ENCODE results near the gene MGLL. TPM values are rescaled to one million over a fixed set of nuclear protein-coding genes. Genes with fewer than 3 reads are reported as not detected.

Gene MGLL
- total RNA-seq, 1 donor from 2014 or later = 27.3 TPM

- H3K4me2 ChIP-seq (ENCODE audit: low read length) = no peak overlapping the region
Observed at GRCh38 chr3:127744253-127744815, 78.0 kb downstream of the MGLL start.

DNA sequence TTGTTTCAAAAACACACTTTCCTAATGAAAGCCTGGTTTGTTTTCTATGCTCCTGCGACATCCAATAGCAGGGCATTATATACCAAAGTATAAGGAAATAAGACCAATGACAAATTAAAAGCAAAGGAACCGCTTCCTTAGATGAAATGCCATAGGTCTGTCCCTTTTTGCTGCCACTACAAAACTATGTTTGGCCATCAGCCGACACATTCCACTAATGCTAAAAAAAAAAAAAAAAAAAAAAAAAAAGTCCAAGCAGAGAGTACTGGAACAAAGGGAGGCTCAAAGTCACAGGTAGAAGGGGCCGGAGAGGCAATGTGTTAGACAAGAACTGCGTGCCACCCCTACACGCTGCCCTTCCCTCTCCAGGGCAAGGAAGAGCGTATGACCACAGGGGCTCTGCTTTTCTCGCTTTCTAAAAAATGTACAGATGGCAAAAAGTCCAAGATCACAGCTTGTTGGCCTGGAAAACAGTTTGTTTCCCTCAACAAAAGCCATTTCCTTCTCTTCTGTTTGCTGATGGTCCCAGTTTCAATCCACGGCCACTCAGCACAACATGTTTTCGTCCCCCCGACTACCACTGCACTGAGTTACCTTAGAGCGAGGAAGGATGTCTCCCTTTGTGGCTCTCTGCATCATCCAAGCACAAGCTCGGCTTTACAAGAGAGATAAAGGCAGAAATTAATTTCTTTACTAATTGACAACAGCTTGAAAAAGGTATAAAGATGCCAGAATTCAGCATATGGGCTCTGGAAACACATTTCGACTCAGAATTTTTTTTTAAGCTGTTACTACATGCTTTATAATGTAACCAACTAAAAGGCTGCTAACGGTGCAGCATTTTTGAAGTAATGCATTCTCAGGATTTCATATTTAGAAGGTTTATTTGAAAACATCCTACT is 78.7 kb downstream of the MGLL start:
- Mint-ChIP-seq H3K27ac (ENCODE audit: unreplicated experiment) (no peak overlapping the region), H3K27me3 (ENCODE audit: low read depth, unreplicated experiment) (no peaks in the 10 kb centered on the region), H3K36me3 (ENCODE audit: low read depth, unreplicated experiment) (peaks cover 3% of the 10 kb centered on the region), H3K4me3 (ENCODE audit: unreplicated experiment) (no peak overlapping the region), H3K4me1 (ENCODE audit: low read depth, unreplicated experiment) (peaks cover 43% of the 10 kb centered on the region), H3K9me3 (ENCODE audit: unreplicated experiment) (no peaks in the 10 kb centered on the region)
- Histone ChIP-seq H3K4me3 (ENCODE audit: insufficient read depth, low read depth, low read length) (no peak overlapping the region), H3K9ac (ENCODE audit: low read length) (no peak overlapping the region), H3K27ac (ENCODE audit: low read depth, low read length) (no peak overlapping the region), H3K36me3 (ENCODE audit: insufficient read depth, low read length) (no peaks in the 10 kb centered on the region), H3K4me1 (ENCODE audit: insufficient read depth, low read length) (peaks cover 49% of the 10 kb centered on the region), H4K20me1 (ENCODE audit: insufficient read depth, low read length) (no peaks in the 10 kb centered on the region), H2AFZ (ENCODE audit: low read depth, low read length) (no peak overlapping the region), H3K27me3 (ENCODE audit: insufficient read depth, low read length) (no peaks in the 10 kb centered on the region), H3K4me2 (ENCODE audit: low read length) (no peak overlapping the region), H3K79me2 (ENCODE audit: insufficient read depth, low read length) (no peaks in the 10 kb centered on the region), H3K9me3 (ENCODE audit: insufficient read depth, low read depth, low read length) (no peaks in the 10 kb centered on the region)
- FAIRE-seq (no peak), DNase-seq (ENCODE audit: low read depth) (no peak)
- no peak for TF ChIP-seq EZH2 (IDR thresholded peaks at IDR 0.05; ENCODE audit: insufficient read depth, low read length)
- TF ChIP-seq CTCF (IDR thresholded peaks at IDR 0.05; ENCODE audit: insufficient read depth, low read depth, low read length) = no peak

More at GRCh38 chr3:127744253-127744815, 78.0 kb downstream of the MGLL start:
- Histone ChIP-seq H3K9me3 (ENCODE audit: insufficient read depth, low read depth, low read length) (no peaks in the 10 kb centered on the region), H3K4me1 (ENCODE audit: insufficient read depth, low read length) (peaks cover 48% of the 10 kb centered on the region), H3K27ac (ENCODE audit: low read depth, low read length) (no peak overlapping the region), H3K4me3 (ENCODE audit: insufficient read depth, low read depth, low read length) (no peak overlapping the region), H2AFZ (ENCODE audit: low read depth, low read length) (no peak overlapping the region), H3K27me3 (ENCODE audit: insufficient read depth, low read length) (no peaks in the 10 kb centered on the region), H3K36me3 (ENCODE audit: insufficient read depth, low read length) (no peaks in the 10 kb centered on the region), H4K20me1 (ENCODE audit: insufficient read depth, low read length) (no peaks in the 10 kb centered on the region), H3K79me2 (ENCODE audit: insufficient read depth, low read length) (no peaks in the 10 kb centered on the region), H3K9ac (ENCODE audit: low read length) (no peak overlapping the region)
- no peak overlapping the region for H3K27ac Mint-ChIP-seq (ENCODE audit: unreplicated experiment)
- TF ChIP-seq EZH2 (IDR thresholded peaks at IDR 0.05; ENCODE audit: insufficient read depth, low read length) = no peak
- peaks cover 3% of the 10 kb centered on the region for H3K36me3 Mint-ChIP-seq (ENCODE audit: low read depth, unreplicated experiment)
- no peak overlapping the region for H3K4me3 Mint-ChIP-seq (ENCODE audit: unreplicated experiment)
- H3K27me3 Mint-ChIP-seq (ENCODE audit: low read depth, unreplicated experiment) = no peaks in the 10 kb centered on the region
- H3K9me3 Mint-ChIP-seq (ENCODE audit: unreplicated experiment) = peaks cover 2% of the 10 kb centered on the region
- peaks cover 46% of the 10 kb centered on the region for H3K4me1 Mint-ChIP-seq (ENCODE audit: low read depth, unreplicated experiment)
- DNase-seq (ENCODE audit: low read depth) (no peak), FAIRE-seq (no peak)

DNA sequence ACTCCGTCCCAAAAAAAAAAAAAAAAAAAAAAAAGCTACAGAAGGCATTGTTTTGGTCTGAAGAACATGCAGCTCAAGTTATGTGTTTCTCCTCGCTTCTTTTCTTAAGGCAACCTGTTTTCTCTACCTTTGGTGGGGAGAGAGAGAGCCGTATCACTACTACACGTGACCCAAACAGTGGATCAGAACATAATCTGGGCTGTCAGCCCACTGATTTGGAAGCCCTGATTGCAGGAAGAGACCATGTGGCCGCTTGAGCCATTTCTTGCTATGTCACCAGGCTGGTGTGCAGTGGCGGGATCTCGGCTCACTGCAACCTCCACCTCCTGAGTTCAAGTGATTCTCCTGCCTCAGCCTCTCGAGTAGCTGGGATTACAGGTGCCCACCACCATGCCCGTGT is 79.7 kb downstream of the MGLL start:
- H2AFZ ChIP-seq (ENCODE audit: low read depth, low read length) = no peak overlapping the region
- Mint-ChIP-seq H3K4me3 (ENCODE audit: unreplicated experiment) (no peak overlapping the region), H3K9me3 (ENCODE audit: unreplicated experiment) (no peaks in the 10 kb centered on the region), H3K4me1 (ENCODE audit: low read depth, unreplicated experiment) (peaks cover 34% of the 10 kb centered on the region), H3K36me3 (ENCODE audit: low read depth, unreplicated experiment) (peaks cover 3% of the 10 kb centered on the region), H3K27ac (ENCODE audit: unreplicated experiment) (no peak overlapping the region), H3K27me3 (ENCODE audit: low read depth, unreplicated experiment) (no peaks in the 10 kb centered on the region)
- H3K4me1 ChIP-seq (ENCODE audit: insufficient read depth, low read length) = peaks cover 45% of the 10 kb centered on the region
- no peak overlapping the region for H3K4me3 ChIP-seq (ENCODE audit: insufficient read depth, low read depth, low read length)
- H3K9ac ChIP-seq (ENCODE audit: low read length) = no peak overlapping the region
- H3K79me2 ChIP-seq (ENCODE audit: insufficient read depth, low read length) = no peaks in the 10 kb centered on the region
- no peaks in the 10 kb centered on the region for H3K27me3 ChIP-seq (ENCODE audit: insufficient read depth, low read length)
- no peaks in the 10 kb centered on the region for H3K36me3 ChIP-seq (ENCODE audit: insufficient read depth, low read length)
- no peak for TF ChIP-seq EZH2 (IDR thresholded peaks at IDR 0.05; ENCODE audit: insufficient read depth, low read length)
- TF ChIP-seq CTCF (IDR thresholded peaks at IDR 0.05; ENCODE audit: insufficient read depth, low read depth, low read length) = no peak
- no peak for DNase-seq (ENCODE audit: low read depth)
- H4K20me1 ChIP-seq (ENCODE audit: insufficient read depth, low read length) = no peaks in the 10 kb centered on the region
- FAIRE-seq = no peak
- H3K9me3 ChIP-seq (ENCODE audit: insufficient read depth, low read depth, low read length) = no peaks in the 10 kb centered on the region
- H3K4me2 ChIP-seq (ENCODE audit: low read length) = no peak overlapping the region
- H3K27ac ChIP-seq (ENCODE audit: low read depth, low read length) = no peak overlapping the region
